GM18867 (cell line): ENCODE results near the gene CALD1.

ENCODE experiments used
- ATAC-seq: cut with Tn5 transposase; IDR thresholded peaks from one replicate; pipeline ENCODE4 v1.9.1; 2021; ENCODE audit warnings: mild to moderate bottlenecking, moderate library complexity; ENCODE audit not compliant: unreplicated experiment

CALD1 gene

GRCh38 chr7:134758981-134759380, 20.5 kb upstream of the CALD1 start:
- no peak for ATAC-seq

DNA sequence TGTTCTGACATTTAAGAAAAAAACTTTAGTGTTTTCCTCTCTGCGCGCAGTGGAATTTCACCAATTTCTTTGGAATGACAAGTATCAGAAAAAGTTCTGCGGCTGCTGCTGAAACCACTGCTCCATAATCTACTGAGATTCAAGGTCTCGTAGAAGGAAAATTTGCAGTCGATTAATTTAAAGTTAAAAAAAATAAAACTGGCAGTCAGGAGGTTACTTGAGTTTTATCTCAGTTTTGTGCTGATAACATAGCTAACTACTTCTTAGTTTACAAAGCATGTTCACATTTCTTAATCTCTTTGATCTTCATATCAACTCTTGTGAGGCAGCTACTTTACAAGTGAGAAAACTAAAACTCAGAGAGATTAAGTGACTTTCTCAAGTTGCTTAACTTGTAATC, 18.2 kb upstream of the CALD1 start:
- ATAC-seq: no peak

GRCh38 chr7:134763960-134764359, 15.5 kb upstream of the CALD1 start:
- ATAC-seq: no peak

GRCh38 chr7:134764365-134764764, 15.1 kb upstream of the CALD1 start:
- ATAC-seq: no peak

- ATAC-seq: peak; percentile 85
Measured at GRCh38 chr7:134766779-134767519, 12.5 kb upstream of the CALD1 start.

GRCh38 chr7:134767520-134768168, 11.8 kb upstream of the CALD1 start:
- ATAC-seq: no peak

DNA sequence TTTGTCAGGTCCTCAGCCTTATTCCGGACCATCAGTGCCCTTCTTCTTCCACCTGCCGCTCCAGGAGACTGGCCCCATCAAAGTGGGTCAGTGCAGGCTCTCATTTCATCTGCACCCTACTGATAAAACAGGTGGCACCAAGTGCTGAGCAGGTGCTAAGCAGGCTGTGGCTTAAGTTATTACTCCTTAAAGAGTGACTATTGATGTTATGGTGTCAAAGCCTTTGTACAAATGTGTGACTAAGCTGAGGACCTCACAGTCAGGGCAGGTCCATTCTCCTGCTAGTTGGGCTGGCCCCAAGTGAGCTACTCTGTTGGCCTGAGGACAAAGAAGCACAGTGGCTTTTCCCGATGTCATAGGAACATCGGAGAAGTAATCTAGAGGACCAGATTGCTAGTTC, 11.2 kb upstream of the CALD1 start:
- no peak for ATAC-seq

DNA sequence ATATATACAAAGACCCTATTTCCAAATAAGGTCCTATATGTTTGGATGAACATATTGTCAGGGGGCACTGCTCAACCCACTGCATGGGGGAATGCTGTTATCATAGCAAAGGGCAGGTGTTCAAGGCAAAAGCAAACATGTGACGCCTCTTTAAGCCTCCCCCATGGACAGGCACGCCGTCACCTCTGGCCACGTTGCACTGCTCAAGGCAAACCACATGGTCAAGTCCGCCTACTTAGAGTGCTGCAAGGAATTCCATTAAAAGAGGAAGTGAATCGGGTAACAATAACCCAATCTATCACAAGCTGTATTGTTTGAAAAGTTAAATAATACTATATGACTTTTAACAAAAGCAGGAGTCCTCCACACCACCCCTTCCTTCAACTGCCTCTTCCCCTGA, 8.8 kb upstream of the CALD1 start:
- ATAC-seq: no peak

DNA sequence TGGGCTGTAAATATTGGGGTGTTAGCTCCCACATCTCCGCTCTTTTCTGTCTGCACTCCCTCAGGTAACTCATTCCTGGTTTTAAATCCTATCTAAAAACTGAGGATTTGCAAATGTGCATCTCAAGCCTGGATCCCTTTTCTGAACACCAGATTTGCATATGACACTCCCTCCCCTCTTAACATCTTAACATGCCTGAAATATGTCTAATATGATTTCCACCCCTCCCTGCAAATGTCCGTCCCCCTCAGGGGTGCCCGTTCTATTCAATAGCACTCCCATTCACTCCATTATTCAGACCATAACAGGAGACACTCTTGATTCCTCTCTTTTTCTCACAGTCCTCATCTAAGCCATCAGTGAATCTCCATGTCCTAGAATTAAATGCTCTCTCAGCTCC, 8.3 kb upstream of the CALD1 start:
- ATAC-seq: no peak

DNA sequence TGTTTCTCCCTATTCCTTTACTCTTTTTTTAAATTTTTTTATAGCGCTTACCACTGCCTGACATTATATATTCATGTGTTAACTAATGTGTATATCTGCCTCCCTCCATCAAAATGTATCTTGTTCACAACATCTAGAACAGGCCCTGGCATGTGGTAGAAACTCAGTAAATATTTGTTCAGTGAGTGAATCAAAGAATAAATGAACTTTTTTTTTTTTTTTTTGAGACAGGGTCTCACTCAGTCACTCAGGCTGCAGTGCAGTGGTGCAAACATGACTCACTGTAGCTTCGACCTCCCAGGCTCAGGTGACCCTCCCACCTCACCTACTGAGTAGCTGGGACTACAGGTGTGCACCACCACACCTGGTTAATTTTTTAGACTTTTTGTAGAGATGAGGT, 7.5 kb upstream of the CALD1 start:
- ATAC-seq: no peak

- ATAC-seq: no peak
Measured at GRCh38 chr7:134772401-134772800, 7.0 kb upstream of the CALD1 start.

GRCh38 chr7:134773164-134773563, 6.3 kb upstream of the CALD1 start:
- no peak for ATAC-seq

DNA sequence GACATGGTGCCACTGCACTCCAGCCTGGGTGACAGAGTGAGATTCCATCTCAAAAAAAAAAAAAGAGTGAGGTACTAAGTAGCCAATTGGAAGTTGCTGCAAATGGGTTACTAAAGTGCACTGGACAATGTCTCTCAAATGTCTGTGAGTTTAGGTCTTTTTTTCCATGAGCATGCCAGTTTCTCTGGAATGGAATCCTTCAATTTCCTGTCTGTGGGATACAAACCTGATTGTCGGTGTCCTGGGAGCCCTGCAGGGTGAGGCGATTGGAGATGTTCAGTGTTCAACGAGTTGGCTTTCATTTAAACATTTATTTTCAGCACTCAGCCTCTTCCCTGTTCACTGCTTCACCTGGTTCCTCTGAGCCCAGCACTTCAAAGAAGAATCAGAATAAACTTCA, 5.3 kb upstream of the CALD1 start:
- ATAC-seq: no peak

GRCh38 chr7:134777470-134777869, 2.0 kb upstream of the CALD1 start:
- ATAC-seq: no peak

DNA sequence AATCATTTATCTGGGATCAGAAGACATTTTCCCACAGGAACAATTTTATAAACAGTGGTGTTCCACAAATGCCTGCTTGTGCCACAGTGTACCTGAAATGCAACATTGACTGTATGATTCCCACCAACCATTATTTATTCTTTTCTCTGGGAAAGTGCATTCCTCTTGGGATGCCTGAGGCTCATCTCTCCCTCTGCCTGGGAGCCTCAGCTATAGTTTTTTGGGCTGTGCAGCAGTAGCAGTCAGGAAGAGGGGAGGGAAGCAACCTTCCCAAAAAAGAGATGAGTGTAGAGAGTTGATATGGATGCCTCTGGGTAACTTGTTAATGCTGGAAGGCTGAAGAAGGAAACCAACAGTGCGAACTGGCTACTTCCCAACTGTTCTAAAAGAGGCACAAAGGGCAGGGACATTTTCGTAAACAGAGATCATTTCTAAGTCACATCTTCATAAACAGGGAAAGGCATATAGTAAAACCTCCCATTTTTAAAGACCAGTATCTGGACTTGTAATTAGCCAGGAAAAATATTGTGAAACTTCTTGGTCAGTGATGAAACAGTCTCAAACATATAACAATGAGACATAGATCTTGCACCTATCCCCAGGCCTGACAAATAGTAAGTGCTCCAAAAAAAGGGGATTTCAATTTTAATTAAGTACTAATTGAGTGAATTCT, 1.4 kb upstream of the CALD1 start:
- no peak for ATAC-seq

- no peak for ATAC-seq
Measured at GRCh38 chr7:134779741-134780065, 269 bp downstream of the CALD1 start.

- no peak for ATAC-seq
Measured at GRCh38 chr7:134780166-134780828, 863 bp downstream of the CALD1 start.

GRCh38 chr7:134781171-134781570, 1.7 kb downstream of the CALD1 start:
- ATAC-seq: no peak

DNA sequence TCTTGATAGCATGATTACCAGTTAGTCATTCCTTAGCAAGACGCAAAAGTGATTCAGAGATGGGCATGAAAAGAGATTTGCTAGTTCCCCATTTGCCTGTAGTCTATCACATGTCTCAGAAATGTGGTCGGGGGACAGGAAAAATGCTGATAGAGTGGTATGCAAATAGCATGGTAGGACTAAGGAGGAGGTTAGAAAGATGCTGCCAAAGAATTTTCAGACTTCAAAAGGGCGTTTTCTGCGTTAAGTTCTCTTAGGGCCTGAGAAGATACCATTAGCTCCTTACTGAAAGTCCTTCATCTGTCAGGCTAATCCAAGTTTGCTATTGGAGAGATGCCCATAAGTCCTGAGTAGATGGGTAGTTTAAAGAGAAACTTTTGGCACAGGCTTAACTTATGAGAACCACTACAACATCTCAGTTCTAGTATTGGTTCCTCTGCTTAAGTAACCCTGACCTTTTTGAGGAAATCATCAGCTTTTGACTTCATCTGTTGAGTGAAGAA, 2.7 kb downstream of the CALD1 start:
- peak; percentile 91 for ATAC-seq

DNA sequence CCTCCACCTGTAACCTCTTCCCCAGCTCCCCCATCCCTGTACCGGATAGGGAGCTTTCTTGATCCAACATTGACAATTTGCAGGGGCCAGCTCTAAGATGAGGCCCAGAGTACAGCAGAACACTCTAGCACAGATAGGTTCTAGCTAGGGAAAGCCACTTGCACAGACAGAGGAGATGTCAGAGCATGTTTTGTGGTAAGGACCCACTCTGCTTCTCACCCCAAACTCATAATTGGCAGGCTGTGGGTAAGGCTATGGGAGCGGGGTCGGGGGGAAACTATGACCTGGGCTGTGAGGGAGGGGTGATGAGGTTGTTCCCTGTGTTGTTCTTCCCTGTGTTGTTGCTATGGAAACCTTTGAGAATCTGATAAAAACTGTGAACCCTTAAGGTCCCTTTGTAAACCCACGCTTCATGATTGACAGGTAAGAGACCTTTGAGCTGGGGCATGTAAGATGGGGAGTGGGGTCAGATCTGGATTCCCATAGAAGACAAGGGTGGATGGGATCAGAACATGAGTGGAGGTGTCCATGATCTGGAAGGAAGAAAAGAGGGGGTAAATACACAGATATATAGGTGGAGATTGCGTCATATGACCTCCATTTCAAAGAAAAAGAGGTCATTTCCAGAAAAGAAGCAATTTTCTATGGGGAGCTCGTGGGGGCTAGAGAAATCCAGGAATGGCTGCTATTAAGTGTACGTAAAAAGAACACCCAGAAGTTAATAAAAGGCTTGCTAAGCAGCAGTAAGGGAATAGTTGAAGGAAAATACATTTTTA, 4.0 kb downstream of the CALD1 start:
- no peak for ATAC-seq
